NK-92 (cell line): ENCODE results near the gene CCDC89.

Experiments used
- DNase-seq: peaks from one replicate; lab custom pipeline; 2025; ENCODE audit not compliant: unreplicated experiment; lab: John Stamatoyannopoulos, UW

CCDC89 gene

DNA sequence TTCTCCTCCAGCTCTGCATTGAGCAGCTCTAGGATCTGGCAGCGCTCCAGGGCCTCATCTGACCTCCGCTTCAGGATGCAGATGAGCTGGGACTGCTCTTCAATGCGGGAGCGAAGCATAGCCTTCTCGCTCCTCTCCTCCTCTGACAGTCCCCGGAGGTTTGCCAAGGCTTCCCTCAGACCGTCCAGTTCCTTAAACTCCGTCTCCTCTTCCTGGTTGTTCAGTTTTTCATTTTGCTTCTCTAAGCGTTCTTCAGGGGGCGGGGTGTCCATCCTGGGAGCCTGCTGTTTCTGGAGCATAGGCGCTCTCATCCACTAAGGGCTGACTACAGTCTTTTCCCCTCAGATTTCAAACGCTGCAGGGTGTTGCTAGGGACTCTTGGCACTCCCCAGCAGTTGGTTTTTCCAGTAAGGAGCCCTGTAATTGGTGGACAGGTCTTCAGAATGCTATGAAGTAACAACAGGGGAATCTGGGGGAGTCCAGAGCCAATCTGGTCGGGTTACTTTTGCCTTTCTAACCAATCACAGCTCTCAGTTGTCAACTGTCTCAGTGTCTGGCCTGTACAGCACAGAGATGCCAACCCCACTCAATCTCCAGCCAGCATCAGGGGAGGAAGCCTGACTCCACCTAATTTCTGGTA is at the start of gene CCDC89:
TSS of gene CCDC89 (minus strand) at position 376 of the 640 bp plus-strand sequence. CDS start at position 311, 65 bp downstream.
- DNase-seq, result no peak

DNA sequence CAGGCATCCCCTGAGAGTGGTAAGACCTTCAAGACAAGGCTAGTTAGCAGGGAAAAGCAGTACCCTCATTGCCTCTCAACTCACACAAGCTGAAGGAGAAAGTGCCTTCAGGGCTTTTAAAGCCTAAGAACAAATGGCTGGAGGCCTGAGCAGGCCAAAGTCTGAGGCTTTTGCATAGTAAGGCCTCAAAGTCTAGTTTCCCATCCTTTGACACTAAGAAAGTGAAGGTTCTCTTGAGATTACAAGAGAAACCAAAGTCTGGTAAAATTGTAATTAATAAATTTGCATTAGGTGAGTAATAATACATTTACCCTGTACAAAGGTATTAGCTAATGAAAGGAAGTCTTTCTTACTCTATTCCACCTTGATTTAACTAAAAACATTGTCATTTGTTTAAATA is 47.0 kb upstream of the CCDC89 start:
- no peak for DNase-seq

DNA sequence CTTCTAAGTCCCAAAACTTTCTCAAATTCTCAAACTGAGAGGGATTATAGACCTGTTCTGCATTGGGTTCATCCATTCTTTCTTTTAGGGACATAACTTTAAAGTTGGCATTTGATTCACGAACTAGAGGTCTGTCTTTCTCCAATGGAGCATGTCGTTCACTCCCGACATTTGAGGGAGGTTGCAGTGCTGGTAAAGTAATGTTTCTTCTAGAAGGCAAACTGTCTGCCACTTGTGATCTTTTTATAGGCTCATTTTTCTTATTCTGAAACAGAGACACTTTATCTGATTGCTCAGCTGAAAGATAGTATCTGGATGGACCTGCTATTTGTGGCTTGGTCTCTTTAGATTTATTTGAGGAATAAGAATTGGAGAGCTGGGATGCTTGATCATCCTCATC is 40.4 kb upstream of the CCDC89 start:
- no peak for DNase-seq

DNA sequence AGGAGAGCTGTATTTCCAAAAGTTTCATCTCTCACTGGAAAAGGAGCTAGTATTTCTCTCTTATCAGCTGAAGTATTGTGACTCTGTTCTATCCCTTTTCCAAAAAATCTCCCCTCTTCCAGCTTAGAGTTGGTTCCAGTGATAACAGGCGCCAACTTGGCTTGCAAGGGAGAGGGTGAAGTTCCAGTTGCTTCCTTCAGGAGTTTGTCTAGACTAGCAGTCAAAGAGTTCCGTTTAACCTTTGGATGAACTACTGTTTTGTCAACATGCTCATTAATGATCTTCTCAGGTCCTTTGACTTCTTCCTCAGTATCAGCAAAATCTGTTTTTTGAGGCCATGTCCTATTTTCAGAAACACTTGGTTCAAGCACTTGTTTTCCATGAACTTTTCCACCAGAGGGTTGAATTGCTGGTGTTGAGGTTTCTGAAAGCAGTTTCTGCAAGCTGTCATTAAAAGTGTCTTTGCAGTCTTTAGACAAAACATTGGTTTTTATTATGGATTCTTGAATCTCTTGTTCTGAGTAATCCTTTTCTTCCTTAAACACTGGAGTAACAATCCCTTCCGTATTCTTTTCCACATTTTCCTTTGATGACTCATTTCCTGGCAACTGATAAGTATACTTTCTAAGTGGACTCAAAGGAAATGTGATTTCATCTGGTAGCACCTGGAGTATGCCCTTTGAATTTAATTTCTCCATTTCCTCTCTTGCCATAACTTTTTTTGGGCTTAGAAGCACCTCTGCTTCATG is 39.7 kb upstream of the CCDC89 start:
- no peak for DNase-seq

DNA sequence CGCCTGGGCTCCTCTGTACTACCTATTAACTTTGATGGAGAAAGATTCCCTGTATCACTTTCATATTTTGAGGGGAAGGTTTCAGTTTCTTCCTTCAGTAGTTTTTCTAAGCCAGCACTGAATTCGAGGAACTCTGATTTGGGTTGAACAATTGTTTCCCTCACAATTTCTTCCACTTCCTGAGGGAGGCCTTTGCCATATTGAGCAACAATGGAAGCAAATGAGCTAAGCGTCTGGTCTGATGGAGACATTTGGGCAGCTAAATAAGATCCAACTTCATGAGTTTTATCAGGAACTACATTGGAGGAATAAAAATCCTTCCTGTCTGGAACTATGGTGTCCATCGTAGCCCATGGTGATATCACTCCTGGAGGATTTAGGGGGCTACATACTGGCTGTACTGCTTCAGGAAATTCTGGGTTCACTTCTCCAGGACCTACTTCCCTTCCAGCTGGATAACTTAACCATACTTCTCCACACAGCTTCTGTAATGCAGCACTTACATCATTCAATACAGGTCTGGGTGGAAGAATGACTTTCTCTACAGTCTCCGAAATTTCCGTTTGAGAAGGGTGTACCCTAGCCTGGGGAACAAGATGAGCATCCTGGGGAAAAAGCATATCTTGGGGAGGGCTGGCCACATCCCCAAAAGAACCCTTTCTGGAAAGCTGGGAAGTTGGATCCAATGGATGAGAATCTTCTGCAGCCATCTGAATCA is 38.9 kb upstream of the CCDC89 start:
- DNase-seq, result no peak

DNA sequence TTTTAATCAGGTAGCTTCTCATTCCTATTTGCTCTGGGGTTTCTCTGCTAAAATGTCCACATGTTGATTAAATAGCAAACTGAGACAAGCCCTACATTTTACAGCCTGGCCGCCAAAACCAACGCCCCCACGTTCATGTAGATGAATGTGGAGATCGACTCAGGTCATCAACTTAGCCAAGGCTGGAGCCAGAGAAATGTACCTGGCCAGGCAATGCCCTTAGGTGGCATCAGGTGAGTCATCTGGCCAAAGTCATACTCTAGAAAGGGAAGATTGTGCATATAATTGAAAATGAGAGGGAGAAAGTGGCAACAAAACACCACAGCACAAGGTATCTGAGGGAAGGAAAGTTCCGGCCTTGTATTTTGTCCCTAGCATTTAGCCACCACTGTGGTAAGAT is 37.1 kb upstream of the CCDC89 start:
- no peak for DNase-seq

DNA sequence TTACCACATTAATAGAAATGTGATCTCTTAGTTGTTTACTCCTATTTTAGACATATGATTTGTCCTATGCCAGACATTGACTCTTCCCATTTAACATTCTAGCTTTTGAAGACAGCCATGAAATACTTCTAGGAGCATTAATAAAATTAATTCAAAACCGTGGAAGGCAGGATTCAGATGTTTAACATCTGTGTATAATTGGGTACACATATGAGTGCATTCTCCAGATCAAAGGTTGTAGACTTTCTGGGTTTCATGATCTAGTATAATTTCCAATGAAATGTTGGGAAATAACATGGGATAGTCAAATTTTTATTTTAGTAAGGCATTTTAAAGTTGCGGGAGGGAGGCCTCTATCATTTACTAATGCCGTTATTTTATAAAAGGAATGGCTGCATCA is 35.2 kb upstream of the CCDC89 start:
- no peak for DNase-seq

DNA sequence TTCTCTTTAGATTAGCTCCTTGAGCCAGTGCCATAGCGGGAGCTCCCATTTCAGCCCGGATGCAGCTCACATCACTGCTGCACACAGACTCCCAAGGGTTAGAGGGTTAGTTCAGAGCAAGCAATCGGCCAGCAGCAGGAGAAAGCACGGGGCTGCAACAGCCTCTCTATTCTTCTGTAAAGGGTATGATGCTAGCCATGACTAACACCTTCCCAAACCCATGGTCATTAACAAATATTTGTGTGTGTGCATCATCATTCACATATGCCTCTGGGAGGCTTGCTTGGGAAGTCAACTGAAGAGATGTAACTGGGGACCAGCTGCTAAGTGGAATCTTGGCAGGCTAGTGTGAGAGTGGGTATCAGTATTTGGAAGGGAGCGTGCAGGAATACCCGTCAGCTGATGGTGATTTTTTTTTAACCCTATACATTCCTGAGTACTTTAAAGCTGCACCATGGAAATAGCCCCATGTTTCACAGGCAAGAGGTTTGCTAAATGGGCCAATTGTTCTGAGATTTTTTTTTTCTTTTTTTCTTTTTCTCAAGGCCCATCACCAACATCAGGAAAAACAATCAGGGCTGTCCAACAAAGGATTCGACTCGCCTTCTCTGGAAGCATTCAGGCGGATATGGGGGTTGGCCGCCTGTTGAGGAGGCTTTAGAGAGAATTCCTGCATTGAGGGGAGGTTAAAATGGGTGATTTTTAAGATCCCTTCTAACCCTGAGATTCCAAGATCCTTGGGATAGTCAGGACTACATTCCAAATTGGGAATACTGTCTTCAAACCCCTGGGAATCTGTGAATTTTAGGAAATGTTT is 33.2 kb upstream of the CCDC89 start:
- no peak for DNase-seq

DNA sequence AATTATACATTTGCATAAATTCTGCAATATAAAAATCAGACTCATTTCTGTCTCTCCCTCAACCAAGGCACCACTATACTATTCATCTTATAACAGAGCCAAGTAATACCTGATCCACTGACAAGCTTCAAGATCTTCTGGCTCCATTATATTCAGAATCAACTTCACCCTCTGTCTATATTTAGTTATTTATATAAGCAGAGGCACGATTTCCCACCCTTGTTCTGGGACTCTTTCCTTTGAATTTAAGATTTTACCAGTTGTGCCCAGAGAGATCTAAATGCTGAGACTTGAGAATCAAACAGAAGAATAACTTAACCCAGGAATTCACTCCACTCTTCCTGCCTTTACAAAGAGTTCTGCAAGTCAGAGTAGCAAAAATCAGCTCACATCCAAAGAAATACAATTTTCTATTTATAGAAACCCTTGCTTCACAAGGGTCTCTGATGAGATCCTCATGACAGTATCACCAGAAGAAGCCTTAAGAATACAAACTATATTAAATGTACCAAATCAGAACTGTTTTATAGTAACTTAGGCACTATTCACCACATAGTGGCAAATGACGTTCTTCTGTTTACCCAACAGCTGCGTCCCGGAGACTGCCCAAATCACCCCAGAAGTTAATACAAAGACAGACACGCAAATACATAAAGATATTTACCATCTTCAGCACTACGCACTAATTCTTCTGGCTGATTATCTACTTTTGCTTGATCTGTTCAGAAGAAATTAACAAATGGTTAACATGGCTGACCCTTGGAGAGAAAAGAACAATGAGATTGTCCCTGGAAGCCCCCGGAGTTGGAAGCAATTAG is 32.3 kb upstream of the CCDC89 start:
- DNase-seq, result no peak

DNA sequence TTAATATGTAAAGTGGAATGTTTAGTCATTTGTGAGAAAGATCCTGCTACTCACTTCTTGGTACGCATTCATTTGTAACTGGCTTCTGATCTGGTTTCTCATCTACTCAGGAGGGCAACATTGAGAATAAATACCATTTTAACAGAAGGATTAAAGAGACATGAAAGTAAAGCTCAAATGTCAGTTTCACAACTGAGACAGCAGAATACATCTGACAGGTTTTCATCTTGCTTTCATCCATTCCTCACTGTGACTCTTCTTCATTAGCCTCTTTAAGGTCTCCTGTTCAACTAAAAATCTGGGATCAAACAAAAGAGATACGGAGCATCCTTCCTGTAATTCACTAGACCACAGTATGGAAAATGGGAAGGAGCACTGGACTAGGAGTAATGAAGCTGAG is 31.4 kb upstream of the CCDC89 start:
- DNase-seq, result no peak

DNA sequence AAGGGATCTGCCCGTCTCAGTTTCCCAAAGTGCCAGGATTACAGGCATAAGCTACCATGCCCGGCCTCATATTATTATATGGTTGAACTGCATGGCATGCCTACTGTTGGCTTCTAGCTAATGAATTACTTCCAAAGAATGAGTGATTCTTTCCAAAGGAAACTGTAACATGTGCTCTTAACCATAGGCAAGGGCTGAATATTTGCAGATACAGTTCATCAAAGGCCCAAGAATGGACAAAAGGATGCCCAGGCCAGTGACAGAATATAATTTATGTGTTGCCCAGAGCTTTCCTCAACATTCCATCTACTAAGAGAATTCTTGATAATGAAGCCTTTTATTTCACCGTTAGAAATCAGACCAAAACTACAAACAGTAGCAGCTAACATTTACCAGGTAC is 27.0 kb upstream of the CCDC89 start:
- DNase-seq, result no peak

DNA sequence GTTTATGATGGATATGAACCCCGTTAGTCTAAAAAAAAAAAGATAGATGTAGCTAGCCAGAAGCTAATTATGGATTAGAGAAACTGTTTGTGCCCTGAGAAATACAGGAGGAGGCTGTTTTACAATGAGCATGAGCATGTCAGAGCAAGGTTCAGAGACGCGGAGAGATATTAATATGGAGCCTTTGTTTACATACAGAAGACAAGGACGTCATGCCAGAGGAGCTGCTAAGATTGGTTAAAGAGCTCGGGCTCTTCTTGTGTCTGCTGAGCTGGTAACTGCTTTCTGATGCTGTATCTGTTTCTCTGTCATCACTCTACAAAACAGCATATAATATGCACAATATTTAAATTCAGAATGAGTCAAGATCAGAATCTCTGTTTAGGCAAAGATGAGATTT is 24.9 kb upstream of the CCDC89 start:
- no peak for DNase-seq

DNA sequence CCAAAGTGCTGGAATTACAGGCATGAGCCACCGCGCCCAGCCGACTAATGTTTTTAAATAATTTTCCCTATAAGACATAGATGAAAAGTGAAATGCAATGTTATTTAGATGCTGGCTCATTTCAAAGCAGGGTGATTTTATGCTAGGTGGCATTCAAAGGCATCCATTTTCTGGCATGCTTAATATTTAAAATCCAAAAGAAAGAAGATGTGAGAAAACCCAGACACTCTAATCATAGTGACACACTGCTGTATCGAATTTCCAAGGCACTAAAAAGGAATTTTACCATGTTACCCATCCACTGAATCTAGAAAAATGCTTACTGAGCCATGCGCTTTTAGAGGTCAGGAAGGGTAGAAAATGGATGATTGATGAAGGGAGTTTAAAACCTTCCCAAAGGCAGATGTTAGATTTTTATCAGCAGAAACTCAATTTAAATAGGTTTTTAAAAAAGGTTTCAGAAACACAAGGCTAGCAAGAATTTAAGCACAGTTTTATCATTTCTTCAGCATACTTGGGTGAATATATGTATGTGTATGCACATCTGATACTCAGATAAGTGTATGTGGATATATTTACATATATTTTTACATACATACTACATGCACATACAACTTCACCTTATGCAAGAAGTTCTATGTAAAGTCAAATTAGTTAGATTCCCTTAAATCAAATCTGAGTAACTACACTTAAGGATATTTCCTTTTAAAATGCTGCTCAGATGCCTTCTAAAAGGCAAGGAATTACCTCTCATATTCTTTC is 24.1 kb upstream of the CCDC89 start:
- no peak for DNase-seq

DNA sequence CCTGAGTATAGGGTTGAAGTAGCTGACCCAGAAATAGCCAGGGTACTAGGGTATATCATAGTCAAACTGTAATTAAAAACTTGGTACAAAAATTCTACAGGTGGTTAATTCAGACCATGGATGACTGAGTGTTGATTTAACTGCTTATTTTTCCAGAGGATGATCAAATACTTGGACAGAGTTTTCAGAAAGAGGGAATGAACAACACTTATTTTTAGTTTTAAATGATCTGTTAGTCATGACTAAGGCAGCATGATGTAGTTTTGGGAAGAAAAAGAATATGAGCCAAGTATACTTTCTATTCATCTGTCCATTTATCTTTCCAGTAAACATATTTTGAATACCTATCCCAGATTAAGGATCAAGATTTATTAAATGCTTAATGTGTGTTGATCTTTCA is 19.8 kb upstream of the CCDC89 start:
- no peak for DNase-seq

DNA sequence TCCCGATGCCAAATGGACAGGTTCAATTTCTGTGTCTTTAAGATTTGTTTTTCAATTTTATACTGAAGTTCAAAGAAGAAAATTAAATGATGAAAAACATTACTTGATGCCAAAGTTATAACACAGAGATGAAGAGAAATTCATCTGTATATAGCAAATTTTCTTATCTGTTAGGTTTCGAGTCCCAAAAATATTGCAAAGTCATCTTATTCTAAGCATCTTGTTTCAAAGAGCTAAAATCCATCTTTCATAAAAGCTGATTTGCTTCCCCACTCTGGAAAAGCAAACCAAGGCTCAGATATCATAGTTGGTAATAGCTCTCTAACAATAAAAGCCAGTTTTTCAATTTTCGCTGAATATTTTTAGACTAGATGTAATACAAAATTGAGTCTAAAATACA is 19.0 kb upstream of the CCDC89 start:
- no peak for DNase-seq

DNA sequence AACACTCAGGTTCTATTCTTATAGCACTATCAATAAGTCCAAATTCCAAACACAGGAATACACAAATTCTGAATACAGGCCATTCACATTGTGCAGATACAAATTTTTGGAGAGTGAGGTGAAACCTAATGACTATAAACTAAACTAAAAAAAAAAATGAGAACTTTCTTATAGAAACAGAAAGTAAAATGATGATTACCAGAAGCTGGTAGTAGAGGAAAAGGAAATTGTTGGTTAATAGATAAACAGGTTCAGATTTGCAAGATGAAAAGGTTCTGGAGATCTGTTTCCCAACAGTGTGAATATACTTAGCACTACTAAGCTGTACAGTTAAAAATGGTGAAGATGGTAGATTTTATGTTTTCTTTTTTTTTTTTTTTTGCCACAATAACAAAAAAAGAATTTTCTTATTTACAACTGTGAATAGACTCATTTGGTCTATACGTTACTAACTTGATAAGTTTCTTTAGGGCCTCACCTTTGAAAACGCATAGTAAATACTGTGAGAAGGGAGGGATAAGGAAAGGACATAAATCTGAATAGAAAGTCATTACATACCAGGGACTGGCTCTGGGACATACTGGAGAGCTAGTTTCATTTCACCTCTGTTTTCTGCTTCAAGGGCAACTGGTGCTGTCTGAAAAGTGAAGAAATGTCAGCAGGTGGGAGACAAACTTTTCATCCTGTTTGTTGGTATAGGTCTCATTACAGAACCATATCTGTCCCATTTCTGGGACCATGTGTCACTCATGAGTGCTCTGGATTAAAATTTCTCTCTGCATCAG is 14.2 kb upstream of the CCDC89 start:
- DNase-seq, result no peak

DNA sequence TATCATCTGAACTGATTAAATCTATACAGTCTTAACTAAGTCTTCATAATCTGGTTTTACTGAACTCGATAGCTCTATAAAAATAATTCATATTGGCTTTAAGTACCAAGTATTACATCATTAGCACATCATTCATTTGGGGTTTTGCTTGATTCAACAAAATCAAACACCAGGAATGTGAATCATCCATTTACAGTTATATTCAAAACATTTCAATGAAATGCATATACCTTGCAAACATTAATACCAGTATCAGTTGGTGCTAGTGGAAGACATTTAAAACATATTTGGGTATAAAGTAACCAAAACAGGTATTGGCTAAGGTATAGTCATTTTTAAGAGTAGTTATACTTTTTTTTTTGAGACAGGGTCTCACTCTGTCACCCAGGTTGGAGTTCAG is 12.2 kb upstream of the CCDC89 start:
- DNase-seq, result no peak

DNA sequence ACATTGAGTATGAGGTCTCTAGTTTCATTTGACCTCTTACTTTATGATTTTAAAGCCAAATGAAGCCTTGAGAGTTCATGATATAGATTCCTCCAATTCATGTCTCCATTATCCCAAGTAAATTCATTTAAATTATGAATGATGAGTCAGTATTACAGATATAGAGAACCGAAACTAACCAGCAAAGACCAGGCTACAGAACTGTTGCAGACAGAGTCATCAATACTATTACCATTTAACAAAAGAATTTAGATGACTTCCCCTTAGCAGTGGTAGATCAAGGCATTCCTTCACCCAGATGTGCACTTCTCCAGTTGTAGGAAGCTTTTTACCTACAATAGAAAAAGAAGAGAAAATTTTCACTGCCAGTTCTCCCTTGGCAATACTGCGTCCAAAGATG is 11.8 kb upstream of the CCDC89 start:
- DNase-seq, result no peak

DNA sequence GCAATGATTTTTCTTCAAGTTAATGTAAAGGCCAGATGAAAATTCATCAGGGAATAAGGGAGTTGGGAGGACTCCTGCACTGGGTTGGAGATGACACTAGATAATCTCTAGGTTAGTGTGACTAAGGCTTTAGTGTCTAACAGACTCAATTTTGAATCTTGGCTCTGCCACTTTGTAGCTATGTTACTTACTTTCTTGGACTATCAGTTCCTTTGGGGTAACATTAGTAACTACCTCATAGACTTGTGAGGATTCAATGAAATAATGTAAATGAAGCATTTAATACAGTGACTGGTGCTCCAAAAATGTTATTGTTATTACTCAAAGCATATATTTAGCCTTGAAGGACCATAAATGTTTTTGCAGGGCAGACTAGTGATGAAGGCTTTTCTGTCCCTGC is 9.6 kb upstream of the CCDC89 start:
- DNase-seq, result no peak
